DOHH2 (cell line): ENCODE measurements around the gene SC5D.

Source experiments
- H3F3A ChIP-seq: fragments of 200-600 bp; sonication (generic), shearing (Covaris generic); 2 replicates; pipeline ENCODE4 v1.6.0; 2016; ENCODE audit warnings: antibody characterized with exemption, mild to moderate bottlenecking; ENCODE audit not compliant: control insufficient read depth, insufficient read depth
- H3K27ac ChIP-seq: fragments of 200-600 bp; sonication (generic); 2 replicates; pipeline ENCODE4 v1.5.1; 2014; ENCODE audit warnings: low read depth, mild to moderate bottlenecking, low read length, moderate library complexity
- H3K27me3 ChIP-seq: fragments of 200-600 bp; sonication (generic); 2 replicates; pipeline ENCODE4 v1.6.1; 2014; ENCODE audit warnings: mild to moderate bottlenecking, low read length, mixed read lengths; ENCODE audit not compliant: control insufficient read depth
- H3K36me3 ChIP-seq: fragments of 200-600 bp; sonication (generic); 2 replicates; pipeline ENCODE4 v1.6.1; 2014; ENCODE audit warnings: mild to moderate bottlenecking, low read length, moderate library complexity, mixed read lengths; ENCODE audit not compliant: control insufficient read depth
- H3K4me1 ChIP-seq: fragments of 200-600 bp; sonication (generic); 2 replicates; pipeline ENCODE4 v1.6.1; 2014; ENCODE audit warnings: mild to moderate bottlenecking, low read length, mixed read lengths; ENCODE audit not compliant: control insufficient read depth
- H3K4me2 ChIP-seq: fragments of 200-600 bp; sonication (generic); 2 replicates; pipeline ENCODE4 v1.6.0; 2014; ENCODE audit warnings: mild to moderate bottlenecking, low read length, moderate library complexity
- H3K4me3 ChIP-seq: fragments of 200-600 bp; sonication (generic); 2 replicates; pipeline ENCODE4 v1.5.1; 2014; ENCODE audit warnings: mild to moderate bottlenecking, low read length, mixed read lengths
- H3K79me2 ChIP-seq: fragments of 200-600 bp; sonication (generic); 2 replicates; pipeline ENCODE4 v1.6.1; 2014; ENCODE audit warnings: mild to moderate bottlenecking, low read length, mixed read lengths; ENCODE audit not compliant: control insufficient read depth
- H3K9me2 ChIP-seq: fragments of 200-600 bp; sonication (generic); replicated peaks from 2 replicates; pipeline ENCODE4 v1.6.1; 2014; ENCODE audit warnings: mild to moderate bottlenecking, low read length, mixed read lengths; ENCODE audit not compliant: control insufficient read depth
- H3K9me3 ChIP-seq: fragments of 200-600 bp; sonication (generic); 2 replicates; pipeline ENCODE4 v1.6.1; 2014; ENCODE audit warnings: antibody characterized with exemption, low read length, mixed read lengths; ENCODE audit not compliant: control insufficient read depth, insufficient read depth
- H4K20me1 ChIP-seq: fragments of 200-600 bp; sonication (generic); 2 replicates; pipeline ENCODE4 v1.6.0; 2014; ENCODE audit warnings: low read depth, mild to moderate bottlenecking, antibody characterized with exemption, low read length, moderate library complexity; ENCODE audit not compliant: control insufficient read depth, insufficient read depth
- EZH2phosphoT487 ChIP-seq: fragments of 200-600 bp; sonication (generic); IDR thresholded peaks from 2 replicates; pipeline ENCODE4 v1.6.1; 2017; ENCODE audit warnings: borderline replicate concordance, mild to moderate bottlenecking, antibody characterized with exemption, low read length, moderate library complexity, mixed read lengths
- TF ChIP-seq, protein P1 (sequence below): fragments of 200-600 bp; sonication (generic); IDR thresholded peaks from one replicate; pipeline ENCODE4 v1.5.1; 2014; ENCODE audit warnings: antibody characterized with exemption, mild to moderate bottlenecking, low read depth, low read length; ENCODE audit not compliant: poor library complexity, severe bottlenecking

SC5D gene

DNA sequence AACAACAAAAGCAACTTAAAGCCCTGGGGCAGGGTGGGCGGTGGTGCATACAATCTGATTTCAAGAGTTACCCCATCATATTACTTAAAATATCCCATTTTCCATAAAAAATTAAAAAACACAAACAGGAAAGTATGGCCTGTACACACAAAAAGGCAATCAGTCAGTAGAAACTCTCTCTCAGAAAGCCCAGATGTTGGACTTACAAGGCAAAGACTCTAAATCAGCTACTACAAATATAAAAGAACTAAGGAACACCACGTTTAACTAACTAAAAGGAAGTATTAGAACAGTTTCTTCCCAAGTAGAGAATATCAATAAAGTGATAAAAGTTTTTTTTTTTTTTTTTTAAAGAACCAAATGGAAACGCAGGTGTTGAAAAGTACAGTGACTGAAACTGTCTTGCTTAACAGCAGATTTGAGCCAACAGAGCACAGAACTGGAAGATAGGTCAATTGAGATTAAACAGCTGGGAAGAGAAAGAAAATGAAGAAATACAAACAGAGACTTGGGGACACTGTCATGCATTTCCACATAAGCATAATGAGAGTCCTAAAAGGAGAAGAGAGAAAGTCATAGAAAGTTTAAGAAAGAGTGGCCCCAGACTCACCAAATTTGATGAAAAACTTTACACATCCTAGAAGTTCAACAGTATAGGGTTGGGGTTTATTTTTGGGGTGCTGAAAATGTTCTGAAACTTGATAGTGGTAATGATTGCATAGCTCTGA is 8.6 kb downstream of the SC5D start:
- TF ChIP-seq EZH2phosphoT487: no peak
- TF ChIP-seq, protein P1, sequence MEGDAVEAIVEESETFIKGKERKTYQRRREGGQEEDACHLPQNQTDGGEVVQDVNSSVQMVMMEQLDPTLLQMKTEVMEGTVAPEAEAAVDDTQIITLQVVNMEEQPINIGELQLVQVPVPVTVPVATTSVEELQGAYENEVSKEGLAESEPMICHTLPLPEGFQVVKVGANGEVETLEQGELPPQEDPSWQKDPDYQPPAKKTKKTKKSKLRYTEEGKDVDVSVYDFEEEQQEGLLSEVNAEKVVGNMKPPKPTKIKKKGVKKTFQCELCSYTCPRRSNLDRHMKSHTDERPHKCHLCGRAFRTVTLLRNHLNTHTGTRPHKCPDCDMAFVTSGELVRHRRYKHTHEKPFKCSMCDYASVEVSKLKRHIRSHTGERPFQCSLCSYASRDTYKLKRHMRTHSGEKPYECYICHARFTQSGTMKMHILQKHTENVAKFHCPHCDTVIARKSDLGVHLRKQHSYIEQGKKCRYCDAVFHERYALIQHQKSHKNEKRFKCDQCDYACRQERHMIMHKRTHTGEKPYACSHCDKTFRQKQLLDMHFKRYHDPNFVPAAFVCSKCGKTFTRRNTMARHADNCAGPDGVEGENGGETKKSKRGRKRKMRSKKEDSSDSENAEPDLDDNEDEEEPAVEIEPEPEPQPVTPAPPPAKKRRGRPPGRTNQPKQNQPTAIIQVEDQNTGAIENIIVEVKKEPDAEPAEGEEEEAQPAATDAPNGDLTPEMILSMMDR: no peak
- Histone ChIP-seq H4K20me1 (peaks cover under 1% of the 10 kb centered on the region; the same call in 1 of the 2 replicates), H3K9me2 (no peaks in the 10 kb centered on the region), H3K4me1 (peaks cover 7% of the 10 kb centered on the region), H3K36me3 (peaks cover 73% of the 10 kb centered on the region), H3K9me3 (no peaks in the 10 kb centered on the region), H3K27me3 (no peaks in the 10 kb centered on the region), H3K79me2 (peaks cover 72% of the 10 kb centered on the region), H3K4me2 (no peak overlapping the region), H3F3A (peaks cover 9% of the 10 kb centered on the region; the same call in 1 of the 2 replicates), H3K4me3 (no peak overlapping the region), H3K27ac (no peak overlapping the region)

GRCh38 chr11:121304759-121305158 is 12.2 kb downstream of the SC5D start:
- Histone ChIP-seq H4K20me1 (no peaks in the 10 kb centered on the region), H3K27me3 (no peaks in the 10 kb centered on the region), H3K4me3 (no peak overlapping the region), H3K9me3 (no peaks in the 10 kb centered on the region), H3K79me2 (peaks cover 36% of the 10 kb centered on the region), H3K4me2 (no peak overlapping the region), H3K4me1 (peaks cover 15% of the 10 kb centered on the region), H3K27ac (no peak overlapping the region), H3K36me3 (peaks cover 80% of the 10 kb centered on the region), H3F3A (peaks cover 30% of the 10 kb centered on the region), H3K9me2 (no peaks in the 10 kb centered on the region)
- no peak for TF ChIP-seq EZH2phosphoT487
- TF ChIP-seq, protein P1: no peak

GRCh38 chr11:121308816-121309215 is 16.2 kb downstream of the SC5D start:
- H3K4me3 ChIP-seq: no peak overlapping the region
- no peaks in the 10 kb centered on the region for H3K9me3 ChIP-seq
- no peaks in the 10 kb centered on the region for H4K20me1 ChIP-seq
- no peaks in the 10 kb centered on the region for H3K9me2 ChIP-seq
- H3K27me3 ChIP-seq: no peaks in the 10 kb centered on the region
- peaks cover 32% of the 10 kb centered on the region for H3F3A ChIP-seq
- no peaks in the 10 kb centered on the region for H3K79me2 ChIP-seq
- H3K27ac ChIP-seq: no peak overlapping the region
- H3K4me2 ChIP-seq: no peak overlapping the region
- H3K4me1 ChIP-seq: peaks cover 53% of the 10 kb centered on the region
- H3K36me3 ChIP-seq: peaks cover 66% of the 10 kb centered on the region
- TF ChIP-seq, protein P1: no peak
- no peak for TF ChIP-seq EZH2phosphoT487
